T-helper 22 cell (primary cell): Measurements from ENCODE around the gene MCEMP1.

Source experiments
- DNase-seq: peaks from one replicate; pipeline ENCODE4 v3.0.0-alpha.2; 2020; ENCODE audit warnings: low read depth

The MCEMP1 gene

GRCh38 chr19:7697721-7698287 lies 20.9 kb downstream of the MCEMP1 start:
- no peak for DNase-seq

GRCh38 chr19:7698583-7698982 lies 21.7 kb downstream of the MCEMP1 start:
- no peak for DNase-seq

- DNase-seq: no peak
Measured at GRCh38 chr19:7699003-7699402, 22.1 kb downstream of the MCEMP1 start.

GRCh38 chr19:7699417-7700401 lies 22.8 kb downstream of the MCEMP1 start:
- no peak for DNase-seq

GRCh38 chr19:7701049-7701653 lies 24.3 kb downstream of the MCEMP1 start:
- no peak for DNase-seq

GRCh38 chr19:7701654-7702457 lies 25.0 kb downstream of the MCEMP1 start, which contains the start of gene FCER2:
Gene FCER2, minus strand, starts transcription at chr19:7702131. Its CDS starts 2,371 bp downstream, at chr19:7699760.
- no peak for DNase-seq

- DNase-seq: no peak
Measured at GRCh38 chr19:7703332-7703731, 26.4 kb downstream of the MCEMP1 start.

GRCh38 chr19:7704280-7705060 lies 27.6 kb downstream of the MCEMP1 start:
- DNase-seq: no peak

- DNase-seq: peak; percentile 65
Measured at GRCh38 chr19:7705387-7706187, 28.7 kb downstream of the MCEMP1 start.

GRCh38 chr19:7706188-7706954 lies 29.5 kb downstream of the MCEMP1 start:
- DNase-seq: no peak

GRCh38 chr19:7706955-7707456 lies 30.1 kb downstream of the MCEMP1 start:
- DNase-seq: no peak

- no peak for DNase-seq
Measured at GRCh38 chr19:7709932-7710460, 33.1 kb downstream of the MCEMP1 start.

- DNase-seq: no peak
Measured at GRCh38 chr19:7710616-7711015, 33.7 kb downstream of the MCEMP1 start.

GRCh38 chr19:7715671-7716070 lies 38.8 kb downstream of the MCEMP1 start:
- no peak for DNase-seq

GRCh38 chr19:7716762-7717161 lies 39.9 kb downstream of the MCEMP1 start:
- no peak for DNase-seq

- DNase-seq: no peak
Measured at GRCh38 chr19:7718668-7719067, 41.8 kb downstream of the MCEMP1 start.

GRCh38 chr19:7720351-7720750 lies 43.5 kb downstream of the MCEMP1 start:
- no peak for DNase-seq

- DNase-seq: no peak
Measured at GRCh38 chr19:7722231-7722651, 45.4 kb downstream of the MCEMP1 start.

- DNase-seq: no peak
Measured at GRCh38 chr19:7725791-7726190, 48.9 kb downstream of the MCEMP1 start.
